Measurements from ENCODE around the gene RSAD1.

GRCh38 chr17:50531428-50532025, 52.9 kb downstream of the RSAD1 start:
- TF ChIP-seq SUPT20H (IDR thresholded peaks at IDR 0.05; ENCODE audit: borderline replicate concordance, control insufficient read depth, low read depth, low read length): no peak
- no peak for TF ChIP-seq POLR2A (IDR thresholded peaks at IDR 0.05; ENCODE audit: low read depth, low read length)
- no peak for TF ChIP-seq TAF1 (IDR thresholded peaks at IDR 0.05; ENCODE audit: borderline replicate concordance, low read depth, low read length)

All from GM12878 (cell line).